Body of pancreas (tissue), 4 donors: ENCODE results near the gene PIEZO1. TPM values are rescaled to one million over a fixed set of nuclear protein-coding genes. Genes with fewer than 3 reads are reported as not detected.
"Not testable (repeated sequence)": the region's sequence is repeated elsewhere in the genome, so short reads cannot be mapped to it uniquely, and the experiment has no call there.

Experiments
- ATAC-seq: fragments of 150-250 bp; one replicate; pipeline ENCODE4 v1.9.1; 2016
- DNase-seq, 4 donors: peaks; one replicate each; pipeline ENCODE4 v3.0.0-alpha.2; 2019
- H3K27ac ChIP-seq, 4 donors: fragments of 200-600 bp; sonication (generic); 1 replicate in 3 of 4; 2 replicates in 1 of 4; pipeline versions ENCODE4 v1.5.1 to v1.6.1; 2016 to 2019; ENCODE audit warnings: mild to moderate bottlenecking in 1 of 4, mixed read lengths in 1 of 4, moderate library complexity in 1 of 4
- H3K27me3 ChIP-seq, 2 donors: fragments of 200-600 bp; sonication (generic); one replicate each; pipeline ENCODE4 v1.6.0; 2016; ENCODE audit warnings: mild to moderate bottlenecking in 1 of 2
- H3K36me3 ChIP-seq, 2 donors: fragments of 200-600 bp; sonication (generic); replicated peaks in 1 of 2; 2 replicates each; pipeline ENCODE4 v1.5.1; 2016; ENCODE audit warnings: low read depth in 2 of 2; ENCODE audit not compliant: insufficient read depth in 1 of 2
- H3K4me1 ChIP-seq: fragments of 200-600 bp; sonication (generic); one replicate; pipeline ENCODE4 v1.6.0; 2016
- H3K4me3 ChIP-seq, 2 donors: fragments of 200-600 bp; sonication (generic); 1 replicate in 1 of 2; 2 replicates in 1 of 2; pipeline ENCODE4 v1.5.1; 2016 to 2019
- H3K9me3 ChIP-seq, 3 donors: fragments of 200-600 bp; sonication (generic); 1 replicate in 2 of 3; 2 replicates in 1 of 3; pipeline ENCODE4 v1.5.1; 2016
- POLR2A ChIP-seq, 3 donors: fragments of 450-650 bp; IDR thresholded peaks; one replicate each; pipeline ENCODE4 v1.6.1; 2016; ENCODE audit warnings: antibody characterized with exemption in 3 of 3, mild to moderate bottlenecking in 2 of 3
- WGBS, 2 donors: methylation state at CpG; one replicate each; pipeline ENCODE4 v1.1.5; 2017; 5-methylcytosine and 5-hydroxymethylcytosine counted together
- intact Hi-C: fragments of 100-400 bp; cut with DNase I; formaldehyde crosslinking; loops from one replicate; pipeline ENCODE4 v1.15.1; 2023
- total RNA-seq, 2 donors: library from RNA; depleted of rRNA; stranded (reverse); fragments of >200 nt; gene quantifications; one replicate each; pipeline ENCODE4 v1.1.0, GENCODE V29; 2016
- TF ChIP-seq, protein P1 (sequence below), 7 experiments: fragments of 450-650 bp in 4 of 7; fragments of 200-600 bp in 3 of 7; sonication (generic) in 3 of 7; IDR thresholded peaks; one replicate each; pipeline ENCODE4 v1.5.1; 2016 to 2019; ENCODE audit warnings: antibody characterized with exemption in 7 of 7

The PIEZO1 gene
- total RNA-seq, 2 donors from 2014 or later: 61.0 to 269 TPM

DNA sequence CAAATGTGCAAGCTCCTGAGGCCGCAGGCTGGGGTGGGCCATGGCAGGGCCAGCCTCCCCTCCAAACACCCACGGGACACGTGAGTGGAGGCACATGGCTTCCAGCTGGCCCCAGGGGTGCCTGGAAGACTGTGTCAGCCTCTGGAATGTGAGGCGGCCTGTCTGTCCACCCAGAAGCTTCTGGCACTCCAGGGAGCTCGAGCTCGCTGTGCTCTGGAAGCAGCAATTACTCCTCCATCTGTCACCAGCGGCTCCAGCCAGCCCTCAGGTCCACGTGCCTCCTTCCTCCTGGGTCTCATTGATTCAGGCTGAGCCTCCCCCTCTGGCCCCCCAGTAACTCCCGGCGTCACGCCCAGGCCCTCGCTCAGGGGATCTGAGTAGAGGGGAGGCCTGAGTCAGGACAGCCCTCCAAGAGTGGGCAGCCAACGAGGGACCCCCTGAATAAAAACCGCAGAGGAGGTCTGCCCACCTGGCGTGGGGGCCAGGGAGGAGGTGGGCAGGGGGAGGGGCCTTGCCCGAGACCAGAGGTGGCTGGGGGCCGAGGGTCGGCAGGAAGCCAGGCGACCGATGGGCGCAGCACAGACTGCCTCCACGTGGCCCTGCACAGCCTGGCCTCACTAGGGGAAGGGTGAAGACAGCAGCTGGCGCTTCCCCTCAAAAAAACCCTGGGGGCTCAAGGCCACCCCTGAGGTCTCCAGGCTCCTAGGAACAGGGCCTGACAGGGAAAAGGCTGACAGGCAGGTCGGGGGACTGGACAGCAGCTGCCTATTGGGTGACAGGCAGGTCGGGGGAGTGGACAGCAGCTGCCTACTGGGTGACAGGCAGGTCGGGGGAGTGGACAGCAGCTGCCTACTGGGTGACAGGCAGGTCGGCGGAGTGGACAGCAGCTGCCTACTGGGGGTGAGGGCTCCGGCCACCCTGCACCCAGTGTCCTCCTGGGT lies 11.9 kb downstream of the PIEZO1 start:
- no peaks in the 10 kb centered on the region for H3K9me3 ChIP-seq
- TF ChIP-seq POLR2A (IDR thresholded peaks at IDR 0.05): peak in 1 of 3 donors; percentile 31
- TF ChIP-seq, protein P1, sequence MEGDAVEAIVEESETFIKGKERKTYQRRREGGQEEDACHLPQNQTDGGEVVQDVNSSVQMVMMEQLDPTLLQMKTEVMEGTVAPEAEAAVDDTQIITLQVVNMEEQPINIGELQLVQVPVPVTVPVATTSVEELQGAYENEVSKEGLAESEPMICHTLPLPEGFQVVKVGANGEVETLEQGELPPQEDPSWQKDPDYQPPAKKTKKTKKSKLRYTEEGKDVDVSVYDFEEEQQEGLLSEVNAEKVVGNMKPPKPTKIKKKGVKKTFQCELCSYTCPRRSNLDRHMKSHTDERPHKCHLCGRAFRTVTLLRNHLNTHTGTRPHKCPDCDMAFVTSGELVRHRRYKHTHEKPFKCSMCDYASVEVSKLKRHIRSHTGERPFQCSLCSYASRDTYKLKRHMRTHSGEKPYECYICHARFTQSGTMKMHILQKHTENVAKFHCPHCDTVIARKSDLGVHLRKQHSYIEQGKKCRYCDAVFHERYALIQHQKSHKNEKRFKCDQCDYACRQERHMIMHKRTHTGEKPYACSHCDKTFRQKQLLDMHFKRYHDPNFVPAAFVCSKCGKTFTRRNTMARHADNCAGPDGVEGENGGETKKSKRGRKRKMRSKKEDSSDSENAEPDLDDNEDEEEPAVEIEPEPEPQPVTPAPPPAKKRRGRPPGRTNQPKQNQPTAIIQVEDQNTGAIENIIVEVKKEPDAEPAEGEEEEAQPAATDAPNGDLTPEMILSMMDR (IDR thresholded peaks at IDR 0.05): no peak
- intact Hi-C loops: no loop called here
- peak overlapping the region in 3 of 4 donors; percentile 68 to 83 (median 74) for H3K27ac ChIP-seq
- DNase-seq (peak; percentile 48 to 81 (median 74)), ATAC-seq (peak; percentile 55)
- 8 to 44% methylated on average over 5 to 29 of the region's 29 CpGs for WGBS, 2 donors
- no peaks in the 10 kb centered on the region for H3K27me3 ChIP-seq
- H3K36me3 ChIP-seq: no peaks in the 10 kb centered on the region
- H3K4me3 ChIP-seq: no peak overlapping the region
- H3K4me1 ChIP-seq: peaks cover 60% of the 10 kb centered on the region

DNA sequence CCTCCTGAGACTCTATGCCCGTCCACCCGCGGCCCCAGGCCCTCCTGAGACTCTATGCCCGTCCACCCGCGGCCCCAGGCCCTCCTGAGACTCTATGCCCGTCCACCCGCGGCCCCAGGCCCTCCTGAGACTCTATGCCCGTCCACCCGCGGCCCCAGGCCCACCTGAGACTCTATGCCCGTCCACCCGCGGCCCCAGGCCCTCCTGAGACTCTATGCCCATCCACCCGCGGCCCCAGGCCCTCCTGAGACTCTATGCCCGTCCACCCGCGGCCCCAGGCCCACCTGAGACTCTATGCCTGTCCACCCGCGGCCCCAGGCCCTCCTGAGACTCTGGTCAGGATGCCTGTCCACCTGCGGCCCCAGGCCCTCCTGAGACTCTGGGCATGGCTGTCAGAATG lies 13.2 kb downstream of the PIEZO1 start:
- ATAC-seq, DNase-seq, H3K36me3 ChIP-seq, H3K4me3 ChIP-seq, H3K9me3 ChIP-seq, H3K27me3 ChIP-seq, intact Hi-C loops: not testable (repeated sequence)
- 95% methylated on average over 4 of the region's 23 CpGs; no CpG with 5 or more reads in 1 of the 2 donors for whole genome bisulfite sequencing, 2 donors
- H3K27ac ChIP-seq: peak overlapping the region; percentile 32 to 85 (median 84)
- H3K4me1 ChIP-seq: peaks cover 73% of the 10 kb centered on the region

DNA sequence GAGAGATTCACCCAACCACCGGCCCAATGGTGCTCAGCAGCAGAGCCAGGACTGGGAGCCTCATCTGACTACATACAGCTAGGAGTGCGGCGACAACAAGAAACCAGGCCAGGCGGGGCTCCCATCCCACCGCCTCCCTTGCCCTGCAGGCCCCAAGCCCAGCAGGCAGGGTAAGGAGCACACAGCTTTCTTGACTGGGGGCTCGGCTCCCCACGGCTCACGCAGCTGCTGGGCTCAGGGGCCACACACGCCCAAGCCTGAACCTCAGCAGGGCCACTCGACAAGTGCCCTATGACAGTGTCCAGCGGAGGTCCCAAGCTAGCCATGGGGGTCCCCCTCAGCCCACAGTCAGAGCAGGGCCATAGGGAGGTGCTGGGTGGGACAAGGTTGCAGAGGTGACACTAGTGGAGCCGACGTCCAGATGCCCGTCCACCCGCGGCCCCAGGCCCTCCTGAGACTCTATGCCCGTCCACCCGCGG lies 13.7 kb downstream of the PIEZO1 start:
- no peak for DNase-seq
- intact Hi-C loops: no loop called here
- H3K27ac ChIP-seq: peak overlapping the region; percentile 48 to 85 (median 84)
- ATAC-seq: no peak
- 60 to 75% methylated on average over 4 to 18 of the region's 19 CpGs for WGBS, 2 donors
- no peaks in the 10 kb centered on the region for H3K27me3 ChIP-seq
- H3K4me1 ChIP-seq: peaks cover 78% of the 10 kb centered on the region
- no peaks in the 10 kb centered on the region for H3K9me3 ChIP-seq
- TF ChIP-seq POLR2A (IDR thresholded peaks at IDR 0.05): no peak
- TF ChIP-seq, protein P1 (IDR thresholded peaks at IDR 0.05): no peak
- H3K4me3 ChIP-seq: no peak overlapping the region
- H3K36me3 ChIP-seq: no peaks in the 10 kb centered on the region

DNA sequence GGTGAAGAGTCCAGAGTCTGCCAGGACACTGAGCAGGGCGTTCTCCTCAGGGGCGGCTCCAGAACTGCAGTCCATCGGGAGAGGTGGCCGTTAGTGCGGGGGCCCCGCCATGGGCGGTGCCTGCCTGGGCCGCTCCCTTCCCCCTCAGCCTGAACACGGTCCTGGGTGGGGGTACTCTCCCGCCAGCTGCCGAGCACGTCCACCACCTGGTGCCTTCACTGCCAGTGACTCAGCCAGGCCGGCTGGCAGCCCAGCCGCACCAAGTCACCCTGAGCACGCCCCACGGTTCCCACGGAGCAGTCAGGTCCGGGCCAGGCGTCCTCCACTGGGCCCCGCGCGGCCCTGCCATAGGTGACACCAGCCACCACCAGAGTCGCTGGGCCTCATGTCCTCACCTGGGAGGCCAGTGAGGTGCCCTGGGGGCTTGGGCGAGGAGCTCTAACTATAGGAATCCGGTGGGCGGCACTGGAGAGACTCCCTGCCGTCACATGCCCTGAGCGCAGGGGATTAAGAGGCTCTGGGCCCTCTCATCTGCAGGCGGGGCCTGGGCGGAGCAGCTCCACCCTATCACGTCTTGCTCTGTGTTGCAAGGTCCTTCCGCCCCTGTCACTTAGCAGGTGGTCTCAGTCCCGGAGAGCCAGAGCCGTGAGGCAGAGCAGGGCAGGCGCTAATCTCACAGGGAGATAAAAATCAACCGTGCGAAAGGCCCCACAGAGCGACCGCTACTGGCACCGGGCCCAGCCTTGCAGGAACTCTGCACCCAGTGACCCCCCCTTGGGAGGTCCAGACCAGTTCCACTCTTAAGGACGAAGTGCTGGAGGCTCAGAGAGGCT lies 14.3 kb downstream of the PIEZO1 start:
- WGBS, 2 donors: 39% methylated on average over 41 of the region's 41 CpGs; no CpG with 5 or more reads in 1 of the 2 donors
- intact Hi-C loops: no loop called here
- Histone ChIP-seq H3K36me3 (no peaks in the 10 kb centered on the region), H3K27ac (peak overlapping the region; percentile 48 to 85 (median 84)), H3K4me3 (no peak overlapping the region), H3K27me3 (no peaks in the 10 kb centered on the region), H3K4me1 (peaks cover 83% of the 10 kb centered on the region), H3K9me3 (no peaks in the 10 kb centered on the region)
- ATAC-seq (peak; percentile 56), DNase-seq (peak; percentile 66 to 83 (median 70))
- TF ChIP-seq, protein P1 (IDR thresholded peaks at IDR 0.05): no peak
- peak in 2 of 3 donors; percentile 10 to 46 for TF ChIP-seq POLR2A (IDR thresholded peaks at IDR 0.05)
